OCI-M1 (cell line): ENCODE measurements around the gene RGL3.
"Not testable (repeated sequence)": the region's sequence is repeated elsewhere in the genome, so short reads cannot be mapped to it uniquely, and the experiment has no call there.

Source experiments
- DNase-seq: peaks from one replicate; lab custom pipeline; 2025; lab: John Stamatoyannopoulos, UW

The RGL3 gene

DNA sequence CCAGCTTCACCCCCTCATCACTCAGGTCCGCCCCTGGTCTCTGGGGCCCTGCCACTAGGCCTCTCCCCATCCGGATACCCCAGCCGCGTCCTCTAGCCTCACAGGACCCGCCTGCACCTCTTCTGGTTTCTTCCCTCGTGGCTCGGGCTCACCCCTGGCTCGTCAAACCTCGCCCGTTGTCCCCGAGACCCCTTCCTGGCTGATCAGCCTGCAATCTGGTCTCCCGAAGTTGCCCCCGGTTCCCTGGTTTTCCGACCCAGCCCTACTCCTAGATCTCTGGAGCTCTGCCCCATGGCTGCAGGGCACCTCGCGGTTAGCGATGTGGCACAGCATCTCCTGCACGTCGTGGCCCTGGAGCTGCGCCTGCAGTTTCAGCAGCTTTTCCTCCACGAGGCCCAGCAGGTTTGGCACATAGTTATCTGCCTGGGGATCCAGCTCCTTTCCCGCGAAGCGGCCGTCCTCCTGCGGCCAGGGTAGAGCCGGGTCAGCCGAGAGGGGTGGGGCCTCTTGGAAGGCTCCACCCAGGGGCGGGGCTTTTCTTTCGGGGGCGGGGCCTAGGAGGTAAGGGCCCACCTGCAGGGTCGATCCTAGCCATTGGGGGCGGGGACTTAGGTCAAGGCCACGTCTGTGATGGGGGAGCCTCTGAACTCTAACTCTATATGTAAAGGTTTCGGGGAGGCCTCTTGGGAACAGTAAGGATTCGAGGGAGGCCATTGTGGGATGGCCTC lies 2.4 kb upstream of the RGL3 start:
- peak; percentile 86 for DNase-seq

DNA sequence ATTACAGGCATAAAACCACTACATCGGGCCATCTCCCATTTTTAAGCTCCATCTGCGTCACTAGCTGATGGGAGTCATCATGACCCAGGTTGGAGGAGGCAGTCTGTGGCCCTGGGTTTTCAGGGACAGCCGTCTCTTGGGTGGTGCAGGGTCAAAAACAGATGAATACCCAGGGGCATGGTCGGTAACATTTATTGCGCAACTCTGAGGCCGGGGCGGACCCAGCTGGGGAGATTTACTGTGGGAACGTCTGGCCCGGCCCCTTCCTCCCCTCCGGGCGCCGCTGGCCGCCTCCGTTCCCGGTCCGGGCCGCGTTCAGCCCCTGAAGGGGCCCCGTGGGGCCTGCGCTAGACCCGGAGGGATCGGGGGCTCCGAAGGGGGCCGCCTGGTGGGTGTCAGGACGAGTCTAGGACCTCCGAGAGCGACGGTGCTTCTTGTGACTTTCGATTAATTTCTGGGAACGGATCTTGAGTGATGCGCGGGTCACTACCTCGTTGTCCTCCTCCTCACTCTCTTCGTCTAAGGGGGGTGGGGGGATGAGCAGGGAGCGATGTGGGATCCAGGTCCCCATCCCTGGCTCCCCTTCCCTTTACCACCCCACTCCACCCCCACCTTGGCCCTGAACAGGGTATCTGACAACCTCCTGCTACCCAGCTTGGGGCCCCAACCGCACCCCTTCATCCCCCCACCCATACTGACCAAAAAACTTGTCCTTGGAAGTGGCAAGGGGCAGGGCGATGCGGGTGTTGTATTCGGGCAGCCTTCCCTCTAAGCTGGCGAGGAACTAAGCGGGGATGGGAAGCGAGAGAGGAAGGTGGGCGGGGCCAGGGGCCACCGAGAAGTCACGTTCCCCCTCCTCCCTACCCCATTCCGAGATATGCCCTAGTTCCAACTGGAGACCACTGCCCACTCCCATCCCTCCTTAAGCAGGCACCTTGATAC lies 1.6 kb upstream of the RGL3 start:
- DNase-seq: peak; percentile 84

DNA sequence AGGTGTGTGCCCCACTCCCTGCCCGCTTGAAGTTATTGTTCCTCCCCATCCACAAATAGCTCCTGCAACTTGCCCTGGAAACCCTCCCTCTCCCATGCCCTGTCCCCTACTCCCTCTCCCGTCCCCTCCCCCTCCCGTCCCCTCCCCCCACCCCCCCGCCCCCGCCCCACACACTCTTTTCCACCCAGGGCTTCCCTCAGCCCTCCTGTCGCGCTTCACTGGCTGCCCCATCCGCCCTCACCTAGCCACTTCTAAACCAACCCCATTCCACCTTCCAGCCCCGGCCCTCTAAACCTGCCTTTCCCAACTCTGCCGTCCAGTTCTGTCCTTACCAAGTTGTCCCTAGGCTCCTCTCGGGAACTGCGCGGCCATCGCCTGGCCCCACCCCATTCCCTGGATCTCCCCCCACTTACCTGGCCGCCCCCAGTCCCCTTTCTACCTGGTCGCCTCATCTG lies 993 bp downstream of the RGL3 start:
- DNase-seq: no peak

DNA sequence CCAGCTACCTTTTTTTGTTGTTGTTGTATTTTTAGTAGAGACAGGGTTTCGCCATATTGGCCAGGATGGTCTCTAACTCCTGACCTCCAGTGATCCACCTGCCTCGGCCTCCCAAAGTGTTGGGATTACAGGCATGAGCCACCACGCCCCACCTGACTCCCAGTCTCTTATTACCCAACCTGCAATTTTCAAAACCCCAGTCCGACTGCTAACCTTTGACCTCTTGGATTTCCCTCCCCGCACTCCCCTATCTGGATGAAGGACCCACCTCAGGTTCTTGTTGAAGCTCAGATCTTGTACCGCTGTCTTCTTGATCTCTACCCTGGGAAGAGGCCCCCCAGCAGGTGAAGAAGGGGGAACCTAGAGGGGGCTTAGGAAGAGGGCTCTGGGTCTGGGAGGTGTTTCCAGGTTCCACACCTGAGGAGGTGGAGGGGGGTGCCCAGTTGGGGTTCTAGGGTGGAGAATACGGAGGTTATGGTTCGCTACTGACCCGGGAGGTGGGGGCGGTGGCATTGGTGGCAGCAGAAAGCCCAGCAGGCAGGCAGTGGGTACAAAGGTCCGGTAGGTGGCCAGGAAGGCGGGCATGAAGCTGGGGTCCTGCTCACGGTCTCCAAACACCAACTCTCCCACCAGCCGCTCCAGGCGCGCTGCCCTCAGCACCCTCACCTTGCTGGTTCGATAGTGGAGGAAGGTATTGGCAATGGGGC lies 2.6 kb downstream of the RGL3 start:
- DNase-seq: no peak

GRCh38 chr19:11414544-11414943 lies 4.6 kb downstream of the RGL3 start:
- no peak for DNase-seq

- DNase-seq: no peak
Observed at GRCh38 chr19:11410682-11411081, 8.4 kb downstream of the RGL3 start.

GRCh38 chr19:11408591-11408990 lies 10.5 kb downstream of the RGL3 start:
- DNase-seq: no peak

DNA sequence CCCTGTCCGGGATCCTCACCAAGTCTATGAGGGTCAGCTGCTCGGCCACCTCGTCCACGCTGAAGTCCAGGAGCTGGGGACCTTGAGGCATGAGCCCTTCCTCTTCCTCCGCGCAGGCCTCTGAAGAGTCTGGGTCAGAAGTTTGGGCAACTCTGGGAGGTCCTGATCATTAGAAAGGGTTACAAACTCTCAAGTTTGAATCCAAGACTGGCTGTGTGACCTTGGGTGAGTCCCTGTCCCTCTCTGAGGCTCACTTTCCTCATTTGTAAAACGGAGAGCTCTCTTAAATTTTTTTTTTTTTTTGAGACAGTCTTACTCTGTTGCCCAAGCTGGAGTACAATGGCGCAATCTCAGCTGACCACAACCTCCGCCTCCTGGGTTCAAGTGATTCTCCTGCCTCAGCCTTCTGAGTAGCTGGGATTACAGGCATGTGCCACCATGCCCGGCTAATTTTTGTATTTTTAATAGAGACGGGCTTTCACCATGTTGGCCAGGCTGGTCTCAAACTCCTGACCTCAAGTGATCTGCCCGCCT lies 12.3 kb downstream of the RGL3 start:
- not testable (repeated sequence) for DNase-seq

- DNase-seq: no peak
Observed at GRCh38 chr19:11405846-11406643, 13.1 kb downstream of the RGL3 start.

DNA sequence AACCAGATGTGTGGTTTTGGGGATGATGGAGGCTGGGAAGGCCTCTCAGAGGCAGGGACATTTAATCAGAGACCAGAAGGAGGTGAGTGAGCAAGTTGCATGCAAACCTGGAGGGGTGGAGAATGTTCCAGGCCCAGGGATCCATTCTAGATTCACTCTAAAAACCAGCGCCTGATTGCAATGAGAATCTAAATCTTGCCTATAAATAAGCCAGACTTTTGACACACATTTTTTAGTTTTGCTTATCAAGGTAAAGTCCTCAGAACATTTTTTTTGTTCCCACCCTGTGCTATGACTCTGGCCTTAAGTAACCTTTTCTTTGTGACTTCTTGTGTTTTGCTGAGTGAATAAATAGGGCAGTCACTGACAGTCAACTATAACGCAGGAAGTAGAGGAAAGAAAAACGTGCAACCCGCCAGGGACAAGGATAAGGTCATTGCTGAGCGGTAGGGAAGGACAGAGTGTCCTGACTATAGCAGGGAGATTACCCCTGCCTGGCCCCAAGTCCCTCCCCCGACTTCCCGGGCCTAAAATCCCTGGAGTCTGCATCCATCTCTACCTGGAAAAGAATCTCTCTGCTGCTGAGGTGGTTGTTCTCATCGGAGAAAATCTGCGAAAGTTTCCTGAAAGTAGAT lies 14.4 kb downstream of the RGL3 start:
- no peak for DNase-seq

DNA sequence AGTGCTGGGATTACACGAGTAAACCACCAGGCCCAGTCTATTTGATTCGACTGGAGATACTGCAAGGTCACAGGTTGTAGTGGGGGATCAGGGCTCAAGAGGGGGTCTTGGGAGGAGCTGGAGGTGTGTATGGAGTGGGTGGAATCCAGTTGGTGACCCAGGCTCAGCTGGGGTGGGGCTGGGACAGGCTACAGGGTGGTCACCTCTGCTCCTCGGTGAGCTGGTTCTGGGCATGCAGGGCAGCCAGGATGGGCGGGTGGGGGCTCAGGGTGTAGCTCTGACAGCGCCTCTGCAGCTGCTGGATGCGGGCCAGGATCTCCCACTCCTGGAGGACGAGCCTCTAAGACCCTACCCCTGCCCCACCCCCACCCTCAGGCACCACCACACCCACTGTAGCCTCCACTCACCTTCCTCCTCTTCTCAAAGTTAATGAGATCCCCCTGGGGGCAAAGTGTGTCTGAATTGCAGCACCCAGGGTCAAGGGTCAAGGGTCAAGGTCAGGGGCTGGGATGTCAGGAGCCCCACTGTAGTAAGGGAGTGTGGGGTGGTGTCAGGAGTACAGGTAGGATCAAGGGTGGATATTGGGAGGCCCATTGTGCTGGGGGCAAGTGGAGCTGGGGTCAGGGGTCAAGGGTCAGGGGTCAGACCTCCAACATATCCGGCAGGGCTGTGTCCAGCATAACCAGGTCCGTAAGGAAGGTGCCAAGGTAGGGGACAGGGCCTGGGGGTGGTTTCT lies 17.1 kb downstream of the RGL3 start:
- no peak for DNase-seq

- no peak for DNase-seq
Observed at GRCh38 chr19:11400798-11401197, 18.3 kb downstream of the RGL3 start.

- DNase-seq: no peak
Observed at GRCh38 chr19:11399667-11400066, 19.4 kb downstream of the RGL3 start.

DNA sequence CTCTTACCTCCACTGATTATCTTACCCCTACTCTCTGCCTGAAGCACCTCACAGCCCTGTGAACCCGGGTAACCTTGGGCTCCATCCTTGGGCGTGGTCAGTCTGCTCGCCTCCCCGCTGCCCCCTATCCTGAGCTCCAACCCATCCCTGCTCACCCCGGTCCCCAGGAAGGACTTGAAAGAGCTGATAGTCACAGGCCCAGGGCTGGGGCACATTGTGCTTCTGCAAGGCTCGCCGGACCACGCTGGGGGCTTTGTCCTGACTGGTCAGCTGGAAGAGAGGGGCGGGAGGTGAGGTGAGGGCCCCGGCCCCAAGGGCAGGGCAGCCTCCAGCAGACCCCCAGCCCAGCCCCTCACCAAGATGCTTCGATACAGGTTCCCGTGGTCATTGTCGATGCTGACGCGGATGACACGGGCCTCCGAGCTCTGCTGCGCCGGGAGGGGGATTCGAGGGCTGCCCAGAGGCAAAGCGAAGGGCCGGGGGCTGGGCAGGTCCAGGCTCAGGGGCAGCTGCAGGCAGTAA lies 22.0 kb downstream of the RGL3 start:
- DNase-seq: no peak

GRCh38 chr19:11390933-11391680 lies 28.0 kb downstream of the RGL3 start:
- peak; percentile 66 for DNase-seq

DNA sequence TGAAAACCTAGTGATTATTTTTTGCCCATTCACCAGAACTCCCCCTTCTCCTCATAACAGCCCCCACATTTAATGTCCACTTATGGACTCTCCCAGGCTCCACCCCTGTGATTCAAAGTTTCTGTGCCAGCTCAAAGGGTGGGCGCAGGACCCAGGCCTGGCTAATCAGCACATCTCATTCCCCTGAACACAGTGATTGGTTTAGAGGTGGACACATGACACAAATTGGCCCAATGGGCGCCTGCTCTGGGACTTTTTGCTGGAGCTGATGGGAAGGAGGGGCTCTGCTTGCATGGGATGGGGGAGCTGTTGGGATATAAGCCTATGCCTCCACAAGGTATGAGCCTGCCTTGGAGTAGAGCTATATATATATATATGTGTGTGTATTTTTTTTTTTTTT lies 28.8 kb downstream of the RGL3 start:
- no peak for DNase-seq

GRCh38 chr19:11387162-11388034 lies 31.7 kb downstream of the RGL3 start:
- no peak for DNase-seq

DNA sequence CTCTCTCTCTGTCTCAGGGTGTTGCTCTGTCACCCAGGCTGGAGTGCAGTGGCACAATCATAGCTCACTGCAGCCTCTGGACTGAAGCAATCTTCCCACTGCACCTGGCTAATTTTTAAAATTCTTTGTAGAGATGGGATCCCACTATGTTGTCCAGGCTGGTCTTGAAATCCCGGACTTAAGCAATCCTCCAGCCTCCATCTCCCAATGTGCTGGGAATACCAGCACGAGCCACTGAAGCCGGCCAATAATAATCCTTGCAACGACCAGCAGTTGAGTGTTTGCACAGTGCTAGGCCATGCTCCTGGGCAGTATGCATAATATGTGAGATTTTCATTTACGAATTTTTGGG lies 34.4 kb downstream of the RGL3 start:
- peak; percentile 67 for DNase-seq
